GM19328 (cell line): ENCODE measurements around the gene LGALS16.
"Not testable (repeated sequence)": the region's sequence is repeated elsewhere in the genome, so short reads cannot be mapped to it uniquely, and the experiment has no call there.

Experiments
- ATAC-seq: cut with Tn5 transposase; IDR thresholded peaks from one replicate; pipeline ENCODE4 v1.9.1; 2021; ENCODE audit warnings: mild to moderate bottlenecking, moderate library complexity; ENCODE audit not compliant: unreplicated experiment

LGALS16 gene

GRCh38 chr19:39677961-39678889, 22.5 kb downstream of the LGALS16 start:
- ATAC-seq, result no peak

DNA sequence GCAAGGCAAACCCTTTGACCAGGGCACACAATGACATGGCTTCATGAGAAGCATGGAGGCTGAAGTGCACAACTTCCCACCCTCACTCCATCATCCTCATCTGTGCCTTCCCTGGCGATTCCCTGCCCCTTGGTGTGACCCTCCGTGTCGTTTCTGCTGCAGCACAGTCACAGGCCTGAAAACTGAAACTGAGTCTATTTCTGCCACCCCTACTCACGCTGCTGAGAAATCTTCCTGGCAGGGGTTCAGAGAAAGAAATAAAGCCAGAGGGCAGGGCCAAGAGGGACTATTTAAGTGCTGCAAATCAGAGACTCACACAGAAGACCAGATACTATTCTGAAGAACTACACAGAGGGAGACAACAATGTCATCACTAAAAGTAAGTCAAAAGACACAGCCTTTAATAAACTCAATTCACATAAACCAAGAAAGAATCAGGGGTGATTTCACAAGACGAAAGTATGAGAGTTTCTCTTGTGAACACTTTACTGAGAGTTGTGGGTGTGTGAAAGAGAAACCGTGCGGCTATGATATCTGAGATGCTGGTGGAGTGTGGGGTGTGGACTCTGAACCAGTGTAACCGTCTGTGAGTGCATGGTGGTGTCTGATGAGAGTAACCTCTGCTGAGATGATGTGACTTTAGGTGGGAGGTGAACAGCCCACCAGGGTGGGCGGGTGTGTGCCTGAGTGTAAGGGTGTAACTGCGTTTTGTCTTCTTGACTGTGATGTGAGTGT, 23.5 kb downstream of the LGALS16 start:
- ATAC-seq, result no peak

DNA sequence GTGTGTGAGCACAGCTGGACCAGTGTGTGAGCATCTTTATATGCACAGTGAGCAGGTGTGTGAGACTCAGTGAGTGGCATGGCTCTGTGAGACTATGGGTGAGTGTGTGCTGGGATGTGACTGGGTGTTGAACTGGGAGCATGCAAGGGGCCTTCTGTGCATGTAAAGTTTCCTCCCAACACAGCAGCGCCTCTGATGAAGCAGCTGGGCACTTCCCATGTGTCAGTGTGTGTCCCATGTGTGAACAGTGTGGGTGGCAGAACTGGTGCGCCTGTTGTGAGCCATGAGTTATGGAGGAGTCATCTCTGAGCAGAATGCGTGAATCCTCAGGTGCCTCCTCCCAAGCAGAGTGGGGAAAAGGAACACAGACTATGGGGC, 24.1 kb downstream of the LGALS16 start:
- ATAC-seq, result no peak

- ATAC-seq, result no peak
Observed at GRCh38 chr19:39680593-39680992, 24.9 kb downstream of the LGALS16 start.

- ATAC-seq, result no peak
Observed at GRCh38 chr19:39681416-39681815, 25.7 kb downstream of the LGALS16 start.

DNA sequence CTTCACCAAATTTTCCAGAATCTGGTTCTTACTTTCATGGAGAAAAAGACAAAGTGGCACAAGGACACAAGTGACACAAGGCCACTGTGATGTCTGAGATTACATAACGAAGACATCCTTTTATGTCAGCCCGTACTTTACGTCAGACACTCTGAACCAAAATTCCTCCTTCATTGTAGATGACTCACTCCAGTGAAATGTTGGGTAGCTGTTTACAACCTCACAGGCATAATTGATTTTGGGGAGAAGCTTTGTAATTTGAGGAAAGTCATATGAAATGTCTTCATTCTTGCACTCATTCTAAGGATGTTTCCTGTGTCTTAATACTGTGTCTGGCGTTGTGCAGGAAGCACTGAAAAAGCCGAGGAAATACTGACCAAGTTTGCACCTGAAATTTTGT, 28.6 kb downstream of the LGALS16 start:
- ATAC-seq, result no peak

GRCh38 chr19:39686739-39687138, 31.0 kb downstream of the LGALS16 start:
- no peak for ATAC-seq

DNA sequence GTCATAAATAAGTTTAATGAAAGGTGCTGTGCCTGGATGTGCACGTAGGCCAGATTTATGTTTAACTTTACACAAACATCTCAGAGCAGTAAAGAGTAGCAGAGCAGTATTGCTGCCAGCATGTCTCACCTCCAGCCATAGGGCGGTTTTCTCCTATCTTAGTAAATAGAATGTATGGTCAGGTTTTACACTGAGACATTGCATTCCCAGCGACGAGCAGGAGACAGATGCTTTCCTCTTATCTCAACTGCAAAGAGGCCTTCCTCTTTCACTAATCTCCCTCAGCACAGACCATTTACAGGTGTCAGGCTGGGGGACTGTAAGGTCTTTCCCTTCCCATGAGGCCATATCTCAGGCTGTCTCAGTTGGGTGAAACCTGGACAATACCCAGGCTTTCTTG, 32.9 kb downstream of the LGALS16 start:
- ATAC-seq, result not testable (repeated sequence)

GRCh38 chr19:39692166-39692565, 36.5 kb downstream of the LGALS16 start:
- ATAC-seq, result no peak

DNA sequence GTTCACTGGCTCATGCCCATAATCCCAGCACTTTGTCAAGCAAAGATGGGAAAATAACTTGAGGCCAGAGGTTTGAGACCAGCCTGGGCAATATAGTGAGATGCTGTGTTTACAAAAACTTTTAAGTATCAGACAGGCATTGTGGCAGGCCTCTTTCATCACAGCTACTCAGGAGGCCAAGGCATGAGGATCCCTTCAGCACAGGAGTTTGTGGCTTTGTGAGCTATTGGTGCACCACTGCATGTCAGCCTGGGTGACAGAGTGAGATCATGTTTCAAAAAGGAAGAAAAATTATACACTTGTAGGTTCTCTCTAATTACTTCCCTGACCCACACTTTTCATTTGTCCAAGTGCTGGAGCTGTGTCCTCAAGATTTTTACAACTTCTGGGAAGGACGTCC, 37.1 kb downstream of the LGALS16 start:
- ATAC-seq, result no peak

DNA sequence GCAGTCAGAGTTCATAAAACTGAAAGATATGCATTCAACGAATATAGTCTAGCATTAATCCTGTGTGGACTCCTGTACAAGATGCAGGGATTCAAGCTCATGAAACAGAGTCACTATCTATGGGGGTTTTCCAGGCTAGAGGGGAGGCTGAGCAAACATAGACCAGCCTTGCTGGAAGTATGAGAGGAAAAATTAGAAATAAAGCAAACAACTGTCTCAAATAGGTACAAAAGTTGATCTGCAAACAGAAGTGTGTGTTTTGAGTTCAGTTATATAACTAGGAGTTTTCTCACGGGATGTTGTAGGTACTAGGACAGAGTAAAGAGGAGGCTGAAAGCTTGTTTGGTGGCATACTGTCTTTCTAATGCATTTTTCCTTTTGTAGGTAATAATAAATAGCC, 40.0 kb downstream of the LGALS16 start:
- no peak for ATAC-seq

DNA sequence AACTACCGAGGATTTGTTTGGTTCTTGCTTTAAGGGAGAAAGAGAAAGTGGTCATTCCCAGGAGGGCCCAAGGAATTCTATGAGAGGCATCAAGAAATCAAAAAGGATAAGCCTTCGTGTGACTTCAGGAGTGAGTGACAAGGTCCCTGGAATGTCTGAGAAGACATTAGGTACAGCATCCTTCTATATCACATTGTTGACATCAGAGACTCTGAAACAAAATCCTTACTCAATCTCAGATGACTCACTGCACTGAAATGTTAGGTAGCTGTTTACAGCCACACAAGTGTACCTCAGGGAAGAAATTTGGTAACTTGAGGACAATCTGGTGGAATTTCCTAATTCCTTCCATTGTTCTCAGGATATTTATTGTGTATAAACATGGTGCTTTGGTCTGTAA, 40.7 kb downstream of the LGALS16 start:
- no peak for ATAC-seq

DNA sequence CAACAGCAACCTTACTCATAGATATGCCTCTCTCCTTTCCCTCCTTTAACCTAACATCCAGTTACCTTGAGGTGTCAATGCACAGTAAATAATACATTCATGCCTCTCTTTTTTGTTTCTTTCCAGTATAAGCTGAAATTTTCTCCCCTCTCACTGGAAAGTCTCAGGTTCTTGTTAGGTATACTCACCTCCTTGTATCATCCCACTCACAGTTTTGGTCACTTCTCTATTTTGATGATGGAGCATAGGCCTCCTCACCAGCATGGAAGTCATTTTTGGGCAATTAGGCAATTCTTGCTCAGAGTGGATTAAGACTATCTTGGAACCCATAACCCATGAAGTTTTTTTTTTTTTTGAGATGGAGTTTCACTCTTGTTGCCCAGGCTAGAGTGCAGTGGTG, 42.8 kb downstream of the LGALS16 start:
- ATAC-seq, result no peak

GRCh38 chr19:39701291-39701690, 45.6 kb downstream of the LGALS16 start:
- ATAC-seq, result peak; percentile 49

GRCh38 chr19:39704181-39705044, 48.7 kb downstream of the LGALS16 start, which contains the start of gene LGALS14:
LGALS14 (plus strand) TSS chr19:39704481; CDS start chr19:39704529, 48 bp downstream.
- ATAC-seq, result no peak

DNA sequence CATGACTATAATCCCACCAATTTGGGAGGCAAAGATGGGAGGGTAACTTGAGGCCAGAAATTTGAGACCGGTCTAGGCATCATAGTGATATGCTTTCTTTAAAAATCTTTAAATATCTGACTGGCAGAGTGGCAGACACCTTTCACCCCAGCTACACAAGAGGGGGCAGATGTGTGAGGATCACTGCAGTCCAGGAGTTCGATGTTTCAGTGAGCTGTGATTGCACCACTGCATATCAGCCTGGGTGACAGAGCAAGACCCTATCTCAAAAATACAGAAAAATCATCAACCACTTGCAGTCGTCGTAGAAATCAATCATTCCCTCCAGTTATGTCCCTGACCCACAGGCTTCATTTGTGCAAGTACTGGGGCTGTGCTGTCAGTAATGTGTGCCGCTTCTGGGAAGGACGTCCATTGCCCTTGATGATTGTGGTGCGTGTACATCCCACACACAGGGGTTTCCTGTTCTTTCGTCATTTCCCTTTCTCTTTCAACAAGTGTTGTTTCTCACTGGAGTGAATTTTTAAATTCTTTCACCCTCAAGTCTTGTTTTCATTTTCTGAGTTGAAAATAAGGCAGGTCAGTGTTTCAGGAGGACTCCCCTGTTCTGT, 50.0 kb downstream of the LGALS16 start:
- ATAC-seq, result no peak

GRCh38 chr19:39708594-39708993, 52.9 kb downstream of the LGALS16 start:
- ATAC-seq, result no peak

GRCh38 chr19:39709026-39709872, 53.5 kb downstream of the LGALS16 start:
- ATAC-seq, result no peak
